ENCODE data around the gene AOAH. TPM values are rescaled to one million over a fixed set of nuclear protein-coding genes. Genes with fewer than 3 reads are reported as not detected.

Gene AOAH
- total RNA-seq, 1 donor: 15.1 TPM

- DNase-seq (ENCODE audit: low read depth in 2 of 3, low spot score in 2 of 3): peak in 2 of 3 donors; percentile 71 to 88
Measured at GRCh38 chr7:36570528-36571189, 153.6 kb downstream of the AOAH start.

- DNase-seq (ENCODE audit: low read depth in 2 of 3, low spot score in 2 of 3): no peak
Measured at GRCh38 chr7:36568452-36568849, 155.8 kb downstream of the AOAH start.

GRCh38 chr7:36567699-36568451 lies 156.4 kb downstream of the AOAH start:
- DNase-seq (ENCODE audit: low read depth in 2 of 3, low spot score in 2 of 3): no peak

GRCh38 chr7:36565792-36566356 lies 158.4 kb downstream of the AOAH start:
- DNase-seq (ENCODE audit: low read depth in 2 of 3, low spot score in 2 of 3): peak in 2 of 3 donors; percentile 28 to 69

GRCh38 chr7:36564489-36564888 lies 159.8 kb downstream of the AOAH start:
- DNase-seq (ENCODE audit: low read depth in 2 of 3, low spot score in 2 of 3): no peak

- DNase-seq (ENCODE audit: low read depth in 2 of 3, low spot score in 2 of 3): no peak
Measured at GRCh38 chr7:36563706-36564327, 160.5 kb downstream of the AOAH start.

- no peak for DNase-seq (ENCODE audit: low read depth in 2 of 3, low spot score in 2 of 3)
Measured at GRCh38 chr7:36562121-36562520, 162.2 kb downstream of the AOAH start.

- no peak for DNase-seq (ENCODE audit: low read depth in 2 of 3, low spot score in 2 of 3)
Measured at GRCh38 chr7:36549029-36549428, 175.3 kb downstream of the AOAH start.

GRCh38 chr7:36547416-36547815 lies 176.9 kb downstream of the AOAH start:
- DNase-seq (ENCODE audit: low read depth in 2 of 3, low spot score in 2 of 3): no peak

- DNase-seq (ENCODE audit: low read depth in 2 of 3, low spot score in 2 of 3): no peak
Measured at GRCh38 chr7:36546331-36546730, 178.0 kb downstream of the AOAH start.

GRCh38 chr7:36545291-36545690 lies 179.0 kb downstream of the AOAH start:
- DNase-seq (ENCODE audit: low read depth in 2 of 3, low spot score in 2 of 3): no peak

GRCh38 chr7:36538126-36538525 lies 186.2 kb downstream of the AOAH start:
- DNase-seq (ENCODE audit: low read depth in 2 of 3, low spot score in 2 of 3): no peak

GRCh38 chr7:36535866-36536664 lies 188.2 kb downstream of the AOAH start:
- DNase-seq (ENCODE audit: low read depth in 2 of 3, low spot score in 2 of 3): no peak

GRCh38 chr7:36533717-36534116 lies 190.6 kb downstream of the AOAH start:
- DNase-seq (ENCODE audit: low read depth in 2 of 3, low spot score in 2 of 3): no peak

GRCh38 chr7:36532981-36533499 lies 191.3 kb downstream of the AOAH start:
- DNase-seq (ENCODE audit: low read depth in 2 of 3, low spot score in 2 of 3): no peak

- no peak for DNase-seq (ENCODE audit: low read depth in 2 of 3, low spot score in 2 of 3)
Measured at GRCh38 chr7:36531951-36532350, 192.3 kb downstream of the AOAH start.

- no peak for DNase-seq (ENCODE audit: low read depth in 2 of 3, low spot score in 2 of 3)
Measured at GRCh38 chr7:36530456-36530855, 193.8 kb downstream of the AOAH start.

GRCh38 chr7:36527549-36527913 lies 196.8 kb downstream of the AOAH start:
- DNase-seq (ENCODE audit: low read depth in 2 of 3, low spot score in 2 of 3): no peak

GRCh38 chr7:36526863-36527548 lies 197.3 kb downstream of the AOAH start:
- DNase-seq (ENCODE audit: low read depth in 2 of 3, low spot score in 2 of 3): peak in 2 of 3 donors; percentile 27 to 28
